Neural progenitor cell (in vitro differentiated cells): Measurements from ENCODE around the gene TRAPPC2L.

ENCODE experiments used
- EZH2phosphoT487 ChIP-seq: fragments of 200-600 bp; sonication (generic); IDR thresholded peaks from 2 replicates; pipeline ENCODE4 v1.6.1; 2017; ENCODE audit warnings: antibody characterized with exemption
- TF ChIP-seq, protein P1 (sequence below): fragments of 200-600 bp; sonication (generic); IDR thresholded peaks from 2 replicates; pipeline ENCODE4 v1.5.1; 2017; ENCODE audit warnings: antibody characterized with exemption, mild to moderate bottlenecking

DNA sequence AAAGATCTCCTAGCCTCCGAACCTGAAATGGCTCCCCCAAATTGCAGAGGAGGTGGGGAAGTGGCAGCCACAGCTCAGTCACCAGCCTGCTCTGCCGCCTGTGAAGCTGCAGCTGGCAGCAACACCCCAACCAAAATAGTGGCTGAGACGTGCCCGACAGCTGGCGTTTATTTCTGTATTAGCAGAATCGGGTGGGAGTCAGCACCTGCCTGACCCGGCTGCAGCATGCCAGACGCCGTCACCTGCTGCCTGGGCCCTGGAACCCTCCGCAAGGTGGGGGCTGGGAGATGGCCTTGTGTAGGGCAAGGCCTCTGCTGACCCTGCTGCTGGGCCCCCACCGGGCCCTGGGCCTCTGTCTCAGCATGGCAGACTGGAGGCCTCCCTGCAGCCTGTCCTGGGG is 27.0 kb downstream of the TRAPPC2L start:
- TF ChIP-seq, protein P1, sequence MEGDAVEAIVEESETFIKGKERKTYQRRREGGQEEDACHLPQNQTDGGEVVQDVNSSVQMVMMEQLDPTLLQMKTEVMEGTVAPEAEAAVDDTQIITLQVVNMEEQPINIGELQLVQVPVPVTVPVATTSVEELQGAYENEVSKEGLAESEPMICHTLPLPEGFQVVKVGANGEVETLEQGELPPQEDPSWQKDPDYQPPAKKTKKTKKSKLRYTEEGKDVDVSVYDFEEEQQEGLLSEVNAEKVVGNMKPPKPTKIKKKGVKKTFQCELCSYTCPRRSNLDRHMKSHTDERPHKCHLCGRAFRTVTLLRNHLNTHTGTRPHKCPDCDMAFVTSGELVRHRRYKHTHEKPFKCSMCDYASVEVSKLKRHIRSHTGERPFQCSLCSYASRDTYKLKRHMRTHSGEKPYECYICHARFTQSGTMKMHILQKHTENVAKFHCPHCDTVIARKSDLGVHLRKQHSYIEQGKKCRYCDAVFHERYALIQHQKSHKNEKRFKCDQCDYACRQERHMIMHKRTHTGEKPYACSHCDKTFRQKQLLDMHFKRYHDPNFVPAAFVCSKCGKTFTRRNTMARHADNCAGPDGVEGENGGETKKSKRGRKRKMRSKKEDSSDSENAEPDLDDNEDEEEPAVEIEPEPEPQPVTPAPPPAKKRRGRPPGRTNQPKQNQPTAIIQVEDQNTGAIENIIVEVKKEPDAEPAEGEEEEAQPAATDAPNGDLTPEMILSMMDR = no peak
- no peak for TF ChIP-seq EZH2phosphoT487
